Osteoblast (primary cell): ENCODE data around the gene AHDC1. TPM values are rescaled to one million over a fixed set of nuclear protein-coding genes. Genes with fewer than 3 reads are reported as not detected.

ENCODE experiments used
- DNase-seq: peaks from one replicate; pipeline ENCODE4 v3.0.0; 2011; ENCODE audit warnings: low spot score, mixed read lengths; ENCODE audit not compliant: insufficient read length; ENCODE audit errors: missing footprints
- H2AFZ ChIP-seq: 2 replicates; pipeline ENCODE4 v1.6.0; 2011; ENCODE audit warnings: mild to moderate bottlenecking, low read length
- H3K27ac ChIP-seq: 2 replicates; pipeline ENCODE4 v1.5.1; 2011; ENCODE audit warnings: mild to moderate bottlenecking, low read depth, low read length, moderate library complexity
- H3K27me3 ChIP-seq: 2 replicates; pipeline ENCODE4 v1.6.0; 2012; ENCODE audit warnings: mild to moderate bottlenecking, control low read depth, inconsistent platforms, low read length, moderate library complexity; ENCODE audit not compliant: insufficient read depth
- H3K36me3 ChIP-seq: 2 replicates; pipeline ENCODE4 v1.5.1; 2011; ENCODE audit warnings: mild to moderate bottlenecking, low read length, control low read depth, moderate library complexity; ENCODE audit not compliant: insufficient read depth
- H3K4me1 ChIP-seq: 2 replicates; pipeline ENCODE4 v1.5.1; 2011; ENCODE audit warnings: mild to moderate bottlenecking, low read length, control low read depth, moderate library complexity; ENCODE audit not compliant: insufficient read depth
- H3K4me2 ChIP-seq: 2 replicates; pipeline ENCODE4 v1.6.0; 2011; ENCODE audit warnings: mild to moderate bottlenecking, low read length; ENCODE audit not compliant: insufficient read depth
- H3K4me3 ChIP-seq: fragments of 200-600 bp; sonication (generic); 3 replicates; pipeline ENCODE4 v1.5.1; 2012; ENCODE audit warnings: mild to moderate bottlenecking, low read length, inconsistent platforms; ENCODE audit not compliant: insufficient read depth
- H3K79me2 ChIP-seq: 2 replicates; pipeline ENCODE4 v1.6.0; 2012; ENCODE audit warnings: mild to moderate bottlenecking, low read length, control low read depth, inconsistent platforms; ENCODE audit not compliant: insufficient read depth
- H3K9me3 ChIP-seq: 2 replicates; pipeline ENCODE4 v1.5.1; 2011; ENCODE audit warnings: low read depth, low read length, control low read depth
- H4K20me1 ChIP-seq: 2 replicates; pipeline ENCODE4 v1.6.0; 2012; ENCODE audit warnings: mild to moderate bottlenecking, low read length, control low read depth; ENCODE audit not compliant: insufficient read depth
- total RNA-seq: library from RNA; depleted of rRNA; stranded (reverse); fragments of >200 nt; gene quantifications from 2 replicates; pipeline ENCODE4 v1.2.3, GENCODE V29; 2012
- TF ChIP-seq, protein P1 (sequence below): IDR thresholded peaks from 2 replicates; pipeline ENCODE4 v1.5.1; 2011; ENCODE audit warnings: mild to moderate bottlenecking, low read depth, low read length, moderate library complexity; ENCODE audit errors: extremely low read depth

AHDC1 gene
- total RNA-seq, 1 donor = 11.2 TPM

DNA sequence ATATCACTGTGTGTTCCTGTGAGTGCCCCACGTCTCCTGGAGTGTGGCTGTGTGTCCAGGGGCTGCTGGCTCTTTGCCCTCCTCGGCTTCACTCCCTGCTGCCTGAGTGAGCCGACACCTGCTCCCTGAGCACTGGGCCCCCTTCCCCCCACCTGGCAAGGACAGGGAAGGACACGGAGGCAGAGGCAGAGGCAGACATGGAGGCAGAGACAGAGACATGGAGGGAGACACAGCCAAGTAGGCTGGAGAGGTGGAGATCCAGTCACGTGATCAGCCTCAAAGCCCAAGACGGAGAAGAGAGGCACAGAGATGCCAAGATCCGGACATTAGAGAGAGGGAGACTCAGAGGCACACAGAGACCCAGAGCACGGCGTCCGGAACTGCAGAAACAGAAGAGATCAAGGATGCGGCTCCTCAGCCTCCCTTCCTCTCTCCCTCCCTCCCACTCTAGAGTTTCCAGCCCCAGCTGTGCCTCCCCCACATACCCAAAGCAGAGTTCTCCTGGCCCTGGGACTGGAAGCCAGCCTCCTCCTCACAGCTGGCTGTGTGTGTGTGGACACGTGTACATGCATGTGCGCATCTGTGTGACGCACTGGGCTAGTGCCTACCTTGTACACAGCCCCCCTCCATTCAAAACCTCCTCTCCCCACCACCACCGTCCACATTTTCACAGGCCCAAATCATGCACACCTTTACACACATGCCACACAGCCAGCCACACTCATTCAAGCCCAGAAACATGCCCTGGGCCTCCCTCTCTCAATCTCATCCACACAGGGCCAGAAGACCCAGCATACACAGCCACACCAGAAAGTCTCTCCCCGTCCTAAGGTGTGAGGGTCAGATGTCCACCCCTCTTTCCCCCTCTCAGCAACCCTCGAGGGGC is 74.9 kb downstream of the AHDC1 start:
- Histone ChIP-seq H3K36me3 (peaks cover 13% of the 10 kb centered on the region), H3K4me2 (peak overlapping the region; percentile 85), H3K27me3 (no peaks in the 10 kb centered on the region), H3K4me3 (peak overlapping the region; percentile 61), H4K20me1 (no peaks in the 10 kb centered on the region), H3K27ac (peak overlapping the region; percentile 13), H2AFZ (peak overlapping the region; percentile 50), H3K4me1 (peaks cover 26% of the 10 kb centered on the region), H3K9me3 (no peaks in the 10 kb centered on the region), H3K79me2 (no peaks in the 10 kb centered on the region)
- TF ChIP-seq, protein P1, sequence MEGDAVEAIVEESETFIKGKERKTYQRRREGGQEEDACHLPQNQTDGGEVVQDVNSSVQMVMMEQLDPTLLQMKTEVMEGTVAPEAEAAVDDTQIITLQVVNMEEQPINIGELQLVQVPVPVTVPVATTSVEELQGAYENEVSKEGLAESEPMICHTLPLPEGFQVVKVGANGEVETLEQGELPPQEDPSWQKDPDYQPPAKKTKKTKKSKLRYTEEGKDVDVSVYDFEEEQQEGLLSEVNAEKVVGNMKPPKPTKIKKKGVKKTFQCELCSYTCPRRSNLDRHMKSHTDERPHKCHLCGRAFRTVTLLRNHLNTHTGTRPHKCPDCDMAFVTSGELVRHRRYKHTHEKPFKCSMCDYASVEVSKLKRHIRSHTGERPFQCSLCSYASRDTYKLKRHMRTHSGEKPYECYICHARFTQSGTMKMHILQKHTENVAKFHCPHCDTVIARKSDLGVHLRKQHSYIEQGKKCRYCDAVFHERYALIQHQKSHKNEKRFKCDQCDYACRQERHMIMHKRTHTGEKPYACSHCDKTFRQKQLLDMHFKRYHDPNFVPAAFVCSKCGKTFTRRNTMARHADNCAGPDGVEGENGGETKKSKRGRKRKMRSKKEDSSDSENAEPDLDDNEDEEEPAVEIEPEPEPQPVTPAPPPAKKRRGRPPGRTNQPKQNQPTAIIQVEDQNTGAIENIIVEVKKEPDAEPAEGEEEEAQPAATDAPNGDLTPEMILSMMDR = no peak
- peak; percentile 98 for DNase-seq

DNA sequence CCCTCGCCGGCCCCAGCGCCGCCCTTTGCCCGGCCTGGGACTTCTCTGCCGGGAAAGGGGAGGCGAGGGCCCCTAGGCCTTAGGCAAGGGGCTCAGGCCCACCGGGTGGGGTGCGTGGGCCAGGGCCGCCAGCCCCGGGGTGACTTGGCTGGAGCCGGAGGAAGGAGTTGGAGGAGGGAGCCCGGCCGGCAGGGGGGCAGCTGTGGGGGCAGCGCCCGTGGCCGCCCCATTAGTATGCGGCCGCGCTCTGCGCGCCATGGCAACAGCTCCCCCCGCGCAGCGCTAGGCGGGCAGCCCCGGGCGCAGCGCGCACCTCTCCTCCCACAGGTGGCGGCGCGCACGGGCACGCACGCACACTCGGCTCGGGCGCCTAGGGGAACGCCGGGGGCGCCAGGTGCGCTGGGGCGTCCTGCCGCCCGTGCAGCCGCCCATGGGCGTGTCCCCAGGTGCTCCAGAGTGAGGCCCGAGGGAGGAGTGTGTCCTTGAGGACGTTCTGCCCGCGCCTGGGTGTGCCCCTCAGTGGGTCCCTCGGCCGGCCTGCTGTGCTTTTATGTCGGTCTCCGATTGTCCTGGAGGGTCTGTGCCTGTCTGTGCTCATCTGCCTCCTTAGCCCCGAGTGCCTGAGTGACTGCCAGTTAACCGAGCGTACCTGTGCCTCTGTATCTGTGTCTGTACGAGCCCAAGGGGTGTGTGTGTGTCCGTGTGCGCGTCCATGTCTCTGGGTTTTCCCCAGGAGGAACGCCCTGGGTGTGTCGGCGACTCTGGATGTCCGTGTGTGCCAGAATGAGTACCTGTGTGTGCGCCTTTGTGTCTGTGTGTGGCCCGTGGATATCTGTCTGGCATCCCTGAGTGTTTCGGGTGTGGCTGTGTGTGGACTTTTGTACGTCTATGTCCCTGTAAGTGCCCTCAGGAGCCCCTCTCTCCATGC is 75.8 kb downstream of the AHDC1 start:
- peak overlapping the region; percentile 13 for H3K27ac ChIP-seq
- H3K4me1 ChIP-seq = peaks cover 26% of the 10 kb centered on the region
- no peak overlapping the region for H2AFZ ChIP-seq
- no peaks in the 10 kb centered on the region for H3K27me3 ChIP-seq
- H3K4me3 ChIP-seq = peak overlapping the region; percentile 61
- H3K9me3 ChIP-seq = no peaks in the 10 kb centered on the region
- TF ChIP-seq, protein P1 = no peak
- H3K4me2 ChIP-seq = peak overlapping the region; percentile 85
- H3K36me3 ChIP-seq = peaks cover 6% of the 10 kb centered on the region
- H4K20me1 ChIP-seq = no peaks in the 10 kb centered on the region
- DNase-seq = peak; percentile 85
- H3K79me2 ChIP-seq = no peaks in the 10 kb centered on the region

DNA sequence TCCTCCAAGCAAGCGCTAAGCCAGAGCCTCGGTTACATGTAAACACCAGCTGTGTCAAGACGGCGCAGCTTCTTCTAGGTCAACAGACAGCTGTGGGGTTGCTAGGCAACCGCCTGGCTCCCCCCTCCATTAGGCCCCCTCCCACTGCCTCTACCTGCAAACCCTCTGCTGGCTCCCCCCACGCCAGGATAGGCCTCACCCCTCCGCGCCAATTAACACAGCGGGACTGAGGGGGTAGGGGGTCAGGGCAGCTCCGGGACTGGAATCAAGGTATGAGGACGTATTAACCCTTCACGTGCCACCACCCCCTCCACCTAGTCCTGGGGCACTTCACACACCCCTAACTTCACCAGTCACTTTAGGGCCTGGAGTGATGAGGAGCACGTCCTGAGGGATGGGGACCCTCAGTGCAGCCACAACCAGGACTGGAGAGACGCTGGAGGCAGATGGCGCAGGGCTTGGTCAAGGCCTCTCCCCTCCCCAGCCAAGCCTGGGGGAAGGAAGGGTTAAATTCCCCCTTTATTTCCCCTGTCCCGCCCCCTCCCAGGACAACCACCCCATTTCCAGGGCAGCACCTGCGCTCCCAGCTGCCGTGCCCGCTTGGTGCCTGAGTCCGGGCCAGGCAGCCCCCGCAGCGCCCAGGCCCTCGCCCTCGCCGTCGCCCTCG is 76.6 kb downstream of the AHDC1 start:
- peak; percentile 77 for DNase-seq
- Histone ChIP-seq H2AFZ (no peak overlapping the region), H3K27ac (no peak overlapping the region), H3K4me1 (peaks cover 26% of the 10 kb centered on the region), H3K4me2 (peak overlapping the region; percentile 85), H4K20me1 (no peaks in the 10 kb centered on the region), H3K9me3 (no peaks in the 10 kb centered on the region), H3K79me2 (no peaks in the 10 kb centered on the region), H3K36me3 (no peaks in the 10 kb centered on the region), H3K4me3 (peak overlapping the region; percentile 61), H3K27me3 (no peaks in the 10 kb centered on the region)
- TF ChIP-seq, protein P1 = no peak
